ENCODE results near the gene PLCB3.

DNA sequence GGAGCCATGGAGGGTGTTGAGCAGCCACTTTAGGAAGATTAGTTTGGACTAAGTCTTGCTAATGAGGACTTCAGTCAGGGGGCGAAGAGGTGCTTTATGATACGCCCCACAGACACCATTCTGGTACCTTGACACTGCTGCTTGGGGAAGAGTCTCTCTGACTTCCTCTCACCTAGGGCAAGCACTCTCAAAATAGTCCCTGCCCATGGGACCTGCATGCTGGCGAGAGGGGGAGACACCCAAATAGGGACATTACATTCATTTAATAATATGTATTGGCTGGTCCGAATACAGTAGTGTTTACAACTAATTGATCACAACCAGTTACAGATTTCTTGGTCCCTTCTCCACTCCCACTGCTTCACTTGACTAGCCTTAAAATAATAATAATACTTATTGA lies 44.4 kb downstream of the PLCB3 start:
- TF ChIP-seq, protein P1, sequence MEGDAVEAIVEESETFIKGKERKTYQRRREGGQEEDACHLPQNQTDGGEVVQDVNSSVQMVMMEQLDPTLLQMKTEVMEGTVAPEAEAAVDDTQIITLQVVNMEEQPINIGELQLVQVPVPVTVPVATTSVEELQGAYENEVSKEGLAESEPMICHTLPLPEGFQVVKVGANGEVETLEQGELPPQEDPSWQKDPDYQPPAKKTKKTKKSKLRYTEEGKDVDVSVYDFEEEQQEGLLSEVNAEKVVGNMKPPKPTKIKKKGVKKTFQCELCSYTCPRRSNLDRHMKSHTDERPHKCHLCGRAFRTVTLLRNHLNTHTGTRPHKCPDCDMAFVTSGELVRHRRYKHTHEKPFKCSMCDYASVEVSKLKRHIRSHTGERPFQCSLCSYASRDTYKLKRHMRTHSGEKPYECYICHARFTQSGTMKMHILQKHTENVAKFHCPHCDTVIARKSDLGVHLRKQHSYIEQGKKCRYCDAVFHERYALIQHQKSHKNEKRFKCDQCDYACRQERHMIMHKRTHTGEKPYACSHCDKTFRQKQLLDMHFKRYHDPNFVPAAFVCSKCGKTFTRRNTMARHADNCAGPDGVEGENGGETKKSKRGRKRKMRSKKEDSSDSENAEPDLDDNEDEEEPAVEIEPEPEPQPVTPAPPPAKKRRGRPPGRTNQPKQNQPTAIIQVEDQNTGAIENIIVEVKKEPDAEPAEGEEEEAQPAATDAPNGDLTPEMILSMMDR (conservative IDR thresholded peaks at IDR 0.05; ENCODE audit: low read depth, low read length): no peak
- TF ChIP-seq EZH2 (IDR thresholded peaks at IDR 0.05; ENCODE audit: borderline replicate concordance, low read depth, low read length, poor library complexity, severe bottlenecking): no peak
